Measurements from ENCODE around the gene MYO18B.

The MYO18B gene

GRCh38 chr22:25712661-25713400 lies 29.2 kb upstream of the MYO18B start:
- DNase-seq: no peak

GRCh38 chr22:25714070-25714469 lies 27.9 kb upstream of the MYO18B start:
- DNase-seq: no peak

- no peak for DNase-seq
These were observed 27.2 kb upstream of the MYO18B start for GRCh38 chr22:25714739-25715138.

GRCh38 chr22:25716637-25717036 lies 25.4 kb upstream of the MYO18B start:
- no peak for DNase-seq

- no peak for DNase-seq
These were observed 23.7 kb upstream of the MYO18B start for GRCh38 chr22:25718135-25718840.

- no peak for DNase-seq
These were observed 19.8 kb upstream of the MYO18B start for GRCh38 chr22:25722223-25722622.

- DNase-seq: no peak
These were observed 19.4 kb upstream of the MYO18B start for GRCh38 chr22:25722626-25723025.

GRCh38 chr22:25726241-25726640 lies 15.7 kb upstream of the MYO18B start:
- no peak for DNase-seq

GRCh38 chr22:25728071-25728470 lies 13.9 kb upstream of the MYO18B start:
- no peak for DNase-seq

GRCh38 chr22:25729016-25729995 lies 12.7 kb upstream of the MYO18B start:
- no peak for DNase-seq

GRCh38 chr22:25735650-25736049 lies 6.3 kb upstream of the MYO18B start:
- DNase-seq: no peak

- no peak for DNase-seq
These were observed 5.5 kb upstream of the MYO18B start for GRCh38 chr22:25736378-25737011.

- no peak for DNase-seq
These were observed 2.2 kb upstream of the MYO18B start for GRCh38 chr22:25739659-25740344.

GRCh38 chr22:25742918-25743708 lies 1.1 kb downstream of the MYO18B start:
- DNase-seq: no peak

GRCh38 chr22:25744694-25745093 lies 2.7 kb downstream of the MYO18B start:
- DNase-seq: no peak

- peak; percentile 15 for DNase-seq
These were observed 3.5 kb downstream of the MYO18B start for GRCh38 chr22:25745341-25746011.

GRCh38 chr22:25746012-25746373 lies 4.0 kb downstream of the MYO18B start:
- DNase-seq: no peak

- peak; percentile 45 for DNase-seq
These were observed 5.4 kb downstream of the MYO18B start for GRCh38 chr22:25747245-25747944.

- DNase-seq: no peak
These were observed 6.2 kb downstream of the MYO18B start for GRCh38 chr22:25748140-25748539.

GRCh38 chr22:25748704-25749103 lies 6.7 kb downstream of the MYO18B start:
- DNase-seq: no peak
